ENCODE results near the gene RPL36.
A peak's percentile ranks its signal among the peaks of the same experiment; 100 is the strongest.
"Not testable (repeated sequence)": the region's sequence is repeated elsewhere in the genome, so short reads cannot be mapped to it uniquely, and the experiment has no call there.

The RPL36 gene

DNA sequence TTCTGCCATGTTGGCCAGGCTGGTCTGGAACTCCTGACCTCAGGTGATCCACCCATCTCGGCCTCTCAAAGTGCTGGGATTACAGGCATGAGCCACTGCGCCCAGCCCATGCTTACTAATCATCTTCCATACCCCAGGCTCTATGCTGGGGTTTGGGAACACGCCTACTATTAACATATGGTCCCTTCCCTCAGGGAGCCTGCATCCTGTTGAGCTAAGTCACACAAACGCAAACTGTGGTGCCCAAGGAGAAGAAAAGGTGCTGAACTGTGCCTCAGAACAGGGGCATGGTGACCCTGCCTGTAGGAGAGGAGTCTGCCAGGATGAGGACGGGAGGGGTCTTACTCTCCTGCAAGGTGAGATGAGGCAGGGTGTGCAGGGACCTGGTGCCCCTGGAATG, 15.4 kb upstream of the RPL36 start:
- DNase-seq (ENCODE audit: low spot score), result no peak

DNA sequence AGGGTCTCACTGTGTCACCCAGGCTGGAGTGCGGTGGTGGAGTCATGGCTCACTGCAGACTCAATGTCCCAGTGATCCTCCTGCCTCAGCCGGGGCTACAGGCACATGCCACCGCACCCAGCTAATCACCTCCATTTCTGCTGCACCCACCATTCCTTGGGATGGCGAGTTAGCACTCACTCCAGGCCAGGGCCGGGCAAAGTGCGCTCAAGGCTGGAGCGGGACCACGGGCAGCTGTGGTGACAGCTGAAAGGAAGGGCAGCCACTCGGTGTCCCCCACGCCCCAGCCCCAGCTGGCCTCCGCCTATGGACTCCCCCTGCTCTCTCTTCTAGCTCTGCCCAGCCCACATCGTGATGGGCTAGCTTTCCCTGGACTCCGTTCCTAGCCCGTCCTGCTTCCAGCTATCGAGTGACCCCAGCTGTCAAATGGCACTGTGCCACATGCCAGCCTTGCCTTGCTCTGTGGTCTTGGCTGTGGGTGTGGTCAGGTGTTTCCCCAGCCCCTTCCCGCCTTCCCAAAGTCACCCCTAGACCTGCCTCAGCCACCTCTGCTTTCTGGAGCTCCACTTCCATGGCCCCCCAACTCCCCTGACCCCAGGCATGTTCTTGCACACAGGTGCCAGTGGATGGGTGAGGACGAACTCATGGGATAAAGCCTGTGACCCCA, 13.9 kb upstream of the RPL36 start:
- DNase-seq (ENCODE audit: low spot score), result no peak

DNA sequence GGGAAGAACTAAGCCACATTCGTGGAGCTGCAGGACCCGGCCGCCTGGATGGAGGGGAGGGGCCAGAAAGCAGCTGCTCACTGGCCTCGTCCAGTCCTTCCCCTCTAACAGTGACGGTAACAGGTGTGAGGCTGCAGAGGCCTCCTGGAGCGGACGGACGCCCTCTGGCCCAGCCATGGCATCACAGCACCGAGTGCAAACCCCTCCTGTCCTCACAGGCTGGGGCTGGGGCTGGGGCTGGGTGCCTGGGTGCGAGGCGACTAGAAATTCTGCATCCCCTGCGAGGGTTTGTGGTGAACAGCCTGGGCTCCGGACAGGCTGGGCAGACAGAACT, 13.4 kb upstream of the RPL36 start:
- no peak for DNase-seq (ENCODE audit: low spot score)

DNA sequence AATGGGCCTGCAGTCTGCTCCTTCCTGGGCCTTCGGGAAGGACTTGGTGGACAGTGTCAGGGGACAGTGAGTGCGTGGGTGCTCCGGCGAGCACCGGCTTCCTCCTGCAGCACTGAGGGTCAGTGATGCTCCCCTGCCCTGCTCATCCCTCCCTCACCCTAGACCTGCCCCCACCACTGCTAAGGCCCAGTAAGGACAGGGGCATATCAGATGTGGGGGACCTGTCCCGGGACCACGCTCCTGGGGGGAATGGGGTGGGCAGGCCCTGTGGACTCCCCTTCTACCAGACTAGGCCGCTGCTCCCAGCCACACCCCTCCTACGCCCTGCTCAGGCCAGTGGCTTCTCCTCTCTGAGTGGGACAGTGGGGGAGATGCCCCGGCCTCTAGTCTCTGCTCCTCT, 13.0 kb upstream of the RPL36 start:
- DNase-seq (ENCODE audit: low spot score), result no peak

- DNase-seq (ENCODE audit: low spot score), result no peak
Measured at GRCh38 chr19:5677580-5677979, 12.5 kb upstream of the RPL36 start.

DNA sequence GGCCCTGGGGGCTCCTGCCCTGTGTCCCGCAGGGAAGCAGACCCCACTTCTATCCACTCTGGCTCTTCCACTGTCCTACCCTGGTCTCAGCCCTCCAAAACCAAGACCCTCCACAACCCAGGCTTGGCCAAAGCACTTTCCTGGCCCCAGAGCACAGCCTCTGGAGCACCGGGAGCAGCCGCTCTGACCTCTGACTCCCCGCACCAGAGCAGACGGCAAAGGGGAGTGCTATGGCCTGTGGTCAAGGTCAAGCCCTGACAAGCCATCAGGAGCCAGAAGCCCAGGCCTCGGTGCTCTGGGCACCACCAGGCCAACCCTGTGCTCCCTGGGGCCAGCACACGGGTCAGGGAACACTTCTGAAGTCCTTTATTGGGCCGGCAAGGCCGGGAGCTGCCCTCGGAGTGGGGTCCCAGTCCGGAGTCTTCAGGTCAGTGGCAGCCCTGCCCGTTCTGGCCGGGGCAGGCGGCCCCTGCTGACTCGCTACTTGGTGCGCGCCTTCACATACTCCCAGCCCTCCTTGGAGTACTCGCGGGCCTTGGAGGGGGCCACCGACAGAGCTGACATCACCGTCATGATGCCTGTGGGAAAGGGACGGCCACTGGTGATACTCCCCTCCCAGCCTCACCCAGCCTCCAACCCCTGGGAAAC, 11.9 kb upstream of the RPL36 start:
- no peak for DNase-seq (ENCODE audit: low spot score)

- DNase-seq (ENCODE audit: low spot score), result no peak
Measured at GRCh38 chr19:5679289-5680083, 10.6 kb upstream of the RPL36 start.

- peak; percentile 37 for DNase-seq (ENCODE audit: low spot score)
Measured at GRCh38 chr19:5680084-5680436, 10.0 kb upstream of the RPL36 start.

- peak; percentile 99 for DNase-seq (ENCODE audit: low spot score)
Measured at GRCh38 chr19:5680437-5681368, 9.4 kb upstream of the RPL36 start, which contains the start of the genes HSD11B1L and MICOS13. HSD11B1L (plus strand) TSS chr19:5681027; CDS start chr19:5684833, 3,806 bp downstream. MICOS13 (minus strand) TSS chr19:5680516; CDS start chr19:5680486, 30 bp downstream.

GRCh38 chr19:5681391-5682106, 8.5 kb upstream of the RPL36 start:
- DNase-seq (ENCODE audit: low spot score), result no peak

- DNase-seq (ENCODE audit: low spot score), result no peak
Measured at GRCh38 chr19:5682107-5682482, 8.0 kb upstream of the RPL36 start.

GRCh38 chr19:5683177-5683886, 6.8 kb upstream of the RPL36 start:
- no peak for DNase-seq (ENCODE audit: low spot score)

DNA sequence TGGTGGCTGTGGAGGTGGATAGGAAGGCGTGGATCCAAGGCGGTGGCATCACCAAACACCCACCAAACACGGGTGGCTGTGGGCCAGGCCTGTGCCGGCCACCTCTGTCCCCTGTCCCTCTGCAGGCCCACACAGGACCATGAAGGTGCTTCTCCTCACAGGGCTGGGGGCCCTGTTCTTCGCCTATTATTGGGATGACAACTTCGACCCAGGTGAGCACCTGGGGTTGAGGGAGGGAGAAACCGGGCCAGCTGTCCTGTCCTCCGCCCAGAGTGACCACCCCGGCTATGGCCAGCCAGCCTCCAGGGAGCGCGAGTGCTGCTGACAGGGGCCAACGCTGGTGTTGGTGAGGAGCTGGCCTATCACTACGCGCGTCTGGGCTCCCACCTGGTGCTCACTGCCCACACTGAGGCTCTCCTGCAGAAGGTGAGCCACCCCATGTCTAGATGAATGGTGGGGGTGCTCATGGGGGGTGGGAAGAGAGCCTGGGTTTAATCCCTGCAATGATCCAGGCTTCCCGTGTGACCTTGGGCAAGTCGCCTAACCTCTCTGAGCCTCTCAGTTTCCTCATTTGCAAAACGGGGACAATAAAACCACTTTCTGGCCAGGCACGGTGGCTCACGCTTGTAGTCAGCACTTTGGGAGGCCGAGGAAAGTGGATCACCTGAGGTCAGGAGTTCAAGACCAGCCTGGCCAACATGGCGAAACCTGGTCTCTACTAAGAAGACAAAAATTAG, 5.2 kb upstream of the RPL36 start:
- no peak for DNase-seq (ENCODE audit: low spot score)

- DNase-seq (ENCODE audit: low spot score), result no peak
Measured at GRCh38 chr19:5686326-5686646, 3.8 kb upstream of the RPL36 start.

GRCh38 chr19:5686647-5687359, 3.3 kb upstream of the RPL36 start:
- peak; percentile 95 for DNase-seq (ENCODE audit: low spot score)

GRCh38 chr19:5687360-5688198, 2.5 kb upstream of the RPL36 start:
- DNase-seq (ENCODE audit: low spot score), result no peak

DNA sequence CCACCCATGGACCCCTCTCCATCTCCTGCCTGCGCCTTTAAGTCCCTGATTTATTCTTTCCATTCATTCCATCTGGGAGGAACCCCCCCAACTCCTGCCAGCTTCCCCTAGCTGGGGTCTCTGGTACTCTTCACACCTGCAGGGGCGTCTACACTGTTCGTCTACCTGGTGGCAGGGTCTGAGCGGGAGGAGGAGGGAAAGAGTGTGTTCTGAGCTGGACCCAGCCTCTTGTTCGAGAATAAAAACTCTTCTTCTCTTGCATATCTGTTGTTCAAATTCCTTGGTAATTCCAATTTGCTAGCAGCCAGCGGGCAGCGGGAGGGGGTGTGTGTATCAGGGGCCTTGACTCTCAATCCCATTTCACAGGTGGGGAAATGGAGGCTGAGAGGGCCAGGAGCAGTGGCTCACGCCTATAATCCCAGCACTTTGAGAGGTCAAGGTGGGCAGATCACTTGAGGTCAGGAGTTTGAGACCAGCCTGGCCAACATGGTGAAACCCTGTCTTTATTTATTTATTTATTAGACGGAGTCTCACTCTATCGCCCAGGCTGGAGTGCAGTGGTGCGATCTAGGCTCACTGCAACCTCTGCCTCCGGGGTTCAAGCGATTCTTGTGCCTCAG, 1.7 kb upstream of the RPL36 start:
- not testable (repeated sequence) for DNase-seq (ENCODE audit: low spot score)

Data from kidney tubule cell (primary cell).